ENCODE data around the gene DCHS2. TPM values are rescaled to one million over a fixed set of nuclear protein-coding genes. Genes with fewer than 3 reads are reported as not detected.

Gene DCHS2
- total RNA-seq, 4 donors from 2014 or later = 0.27 to 0.84 (median 0.38) TPM

DNA sequence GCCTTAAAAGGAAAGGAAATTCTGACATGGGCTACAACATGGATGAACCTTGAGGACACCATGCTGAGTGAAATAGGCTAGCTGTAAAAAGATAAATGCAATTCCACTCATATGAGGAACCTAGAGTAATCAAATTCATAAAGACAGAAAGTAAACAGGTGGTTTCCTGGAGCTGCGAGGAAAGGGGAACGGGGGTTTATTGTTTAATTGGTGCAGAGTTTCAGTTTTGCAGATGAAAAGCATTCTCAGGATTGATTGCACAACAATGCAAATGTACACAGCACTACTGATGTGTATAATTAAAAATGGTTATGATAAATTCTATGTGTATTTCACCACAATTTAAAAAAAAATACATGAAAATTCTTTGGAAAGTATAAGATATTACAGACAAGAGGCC lies 34.6 kb upstream of the DCHS2 start:
- 53 to 69% methylated on average over 2 of the region's 2 CpGs for WGBS, 2 donors
- H3K4me3 ChIP-seq (ENCODE audit: low read depth, poor library complexity, severe bottlenecking) = no peak overlapping the region
- TF ChIP-seq, protein P1, sequence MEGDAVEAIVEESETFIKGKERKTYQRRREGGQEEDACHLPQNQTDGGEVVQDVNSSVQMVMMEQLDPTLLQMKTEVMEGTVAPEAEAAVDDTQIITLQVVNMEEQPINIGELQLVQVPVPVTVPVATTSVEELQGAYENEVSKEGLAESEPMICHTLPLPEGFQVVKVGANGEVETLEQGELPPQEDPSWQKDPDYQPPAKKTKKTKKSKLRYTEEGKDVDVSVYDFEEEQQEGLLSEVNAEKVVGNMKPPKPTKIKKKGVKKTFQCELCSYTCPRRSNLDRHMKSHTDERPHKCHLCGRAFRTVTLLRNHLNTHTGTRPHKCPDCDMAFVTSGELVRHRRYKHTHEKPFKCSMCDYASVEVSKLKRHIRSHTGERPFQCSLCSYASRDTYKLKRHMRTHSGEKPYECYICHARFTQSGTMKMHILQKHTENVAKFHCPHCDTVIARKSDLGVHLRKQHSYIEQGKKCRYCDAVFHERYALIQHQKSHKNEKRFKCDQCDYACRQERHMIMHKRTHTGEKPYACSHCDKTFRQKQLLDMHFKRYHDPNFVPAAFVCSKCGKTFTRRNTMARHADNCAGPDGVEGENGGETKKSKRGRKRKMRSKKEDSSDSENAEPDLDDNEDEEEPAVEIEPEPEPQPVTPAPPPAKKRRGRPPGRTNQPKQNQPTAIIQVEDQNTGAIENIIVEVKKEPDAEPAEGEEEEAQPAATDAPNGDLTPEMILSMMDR (IDR thresholded peaks at IDR 0.05) = no peak
- TF ChIP-seq POLR2A (IDR thresholded peaks at IDR 0.05) = no peak
- intact Hi-C loops (cut with DNase I; ENCODE audit: low total_unique reads) = no loop called here
- DNase-seq (ENCODE audit: low spot score in 2 of 2) = no peak

DNA sequence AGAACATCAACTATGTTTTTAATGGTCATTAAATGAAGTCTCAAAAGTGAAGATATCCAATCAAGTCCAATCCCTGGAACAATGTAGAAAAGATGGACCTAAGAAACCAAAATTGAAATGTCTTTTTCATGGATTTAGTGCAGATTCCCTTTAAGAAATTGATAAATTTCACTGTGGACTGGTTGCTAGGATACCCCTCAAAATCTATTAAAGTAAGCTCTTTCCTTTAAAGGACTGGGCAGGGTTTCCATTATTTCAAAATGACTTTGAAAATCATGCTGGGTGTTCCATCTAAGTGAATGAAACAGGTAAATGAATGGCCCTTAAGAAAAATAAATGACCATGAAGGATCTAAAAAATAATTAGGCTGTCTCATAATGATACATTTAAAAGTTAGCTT lies 30.0 kb upstream of the DCHS2 start:
- no peak for DNase-seq (ENCODE audit: low spot score in 2 of 2)
- intact Hi-C loops (cut with DNase I; ENCODE audit: low total_unique reads) = no loop called here
- no peak for TF ChIP-seq POLR2A (IDR thresholded peaks at IDR 0.05)
- TF ChIP-seq, protein P1 (IDR thresholded peaks at IDR 0.05) = no peak
- no peak overlapping the region for H3K4me3 ChIP-seq (ENCODE audit: low read depth, poor library complexity, severe bottlenecking)

DNA sequence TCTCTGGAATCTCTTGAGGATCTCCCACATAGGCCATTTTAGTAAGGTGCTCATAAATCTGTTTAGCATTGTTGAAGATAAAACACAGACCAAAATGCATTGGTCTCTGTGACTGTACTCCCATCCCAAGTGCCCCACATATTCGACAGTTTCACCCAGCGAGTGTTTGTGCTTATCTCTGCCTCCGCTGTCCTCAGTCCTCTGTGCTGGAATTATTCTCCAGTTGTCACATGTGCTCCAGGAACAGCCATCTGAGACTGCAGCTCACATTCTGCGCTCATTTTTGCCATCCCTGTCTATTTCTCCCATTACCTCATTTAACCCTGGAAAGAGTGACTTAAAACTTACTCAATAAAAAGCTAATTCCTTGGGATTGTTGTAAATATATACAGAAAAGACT lies 27.6 kb upstream of the DCHS2 start:
- 87 to 88% methylated on average over 4 of the region's 4 CpGs for WGBS, 2 donors

DNA sequence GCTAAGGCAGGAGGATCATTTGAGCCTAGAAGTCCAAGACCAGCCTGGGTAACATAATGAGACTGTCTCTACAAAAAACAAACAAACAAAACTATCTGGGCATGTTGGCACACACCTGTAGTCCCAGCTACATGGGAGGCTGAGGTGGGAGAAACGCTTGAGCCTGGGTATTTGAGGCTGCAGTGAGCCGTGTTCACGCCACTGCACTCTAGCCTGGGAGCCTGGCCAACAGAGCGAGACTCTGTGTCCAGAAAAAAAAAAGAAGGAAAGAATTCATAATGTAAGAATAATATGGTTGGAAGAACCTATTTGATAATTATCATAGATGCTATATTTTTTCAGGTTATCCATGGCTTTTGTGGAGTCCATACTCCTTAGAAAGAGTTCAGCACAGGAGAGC lies 26.0 kb upstream of the DCHS2 start:
- intact Hi-C loops (cut with DNase I; ENCODE audit: low total_unique reads) = no loop called here
- WGBS, 2 donors = 72 to 85% methylated on average over 4 of the region's 4 CpGs
- DNase-seq (ENCODE audit: low spot score in 2 of 2) = no peak
- no peak overlapping the region for H3K4me3 ChIP-seq (ENCODE audit: low read depth, poor library complexity, severe bottlenecking)
- no peak for TF ChIP-seq POLR2A (IDR thresholded peaks at IDR 0.05)
- TF ChIP-seq, protein P1 (IDR thresholded peaks at IDR 0.05) = no peak

More for the DNA sequence above, 27.6 kb upstream of the DCHS2 start:
- intact Hi-C loops (cut with DNase I; ENCODE audit: low total_unique reads) = no loop called here
- no peak overlapping the region for H3K4me3 ChIP-seq (ENCODE audit: low read depth, poor library complexity, severe bottlenecking)
- DNase-seq (ENCODE audit: low spot score in 2 of 2) = no peak
- no peak for TF ChIP-seq POLR2A (IDR thresholded peaks at IDR 0.05)

DNA sequence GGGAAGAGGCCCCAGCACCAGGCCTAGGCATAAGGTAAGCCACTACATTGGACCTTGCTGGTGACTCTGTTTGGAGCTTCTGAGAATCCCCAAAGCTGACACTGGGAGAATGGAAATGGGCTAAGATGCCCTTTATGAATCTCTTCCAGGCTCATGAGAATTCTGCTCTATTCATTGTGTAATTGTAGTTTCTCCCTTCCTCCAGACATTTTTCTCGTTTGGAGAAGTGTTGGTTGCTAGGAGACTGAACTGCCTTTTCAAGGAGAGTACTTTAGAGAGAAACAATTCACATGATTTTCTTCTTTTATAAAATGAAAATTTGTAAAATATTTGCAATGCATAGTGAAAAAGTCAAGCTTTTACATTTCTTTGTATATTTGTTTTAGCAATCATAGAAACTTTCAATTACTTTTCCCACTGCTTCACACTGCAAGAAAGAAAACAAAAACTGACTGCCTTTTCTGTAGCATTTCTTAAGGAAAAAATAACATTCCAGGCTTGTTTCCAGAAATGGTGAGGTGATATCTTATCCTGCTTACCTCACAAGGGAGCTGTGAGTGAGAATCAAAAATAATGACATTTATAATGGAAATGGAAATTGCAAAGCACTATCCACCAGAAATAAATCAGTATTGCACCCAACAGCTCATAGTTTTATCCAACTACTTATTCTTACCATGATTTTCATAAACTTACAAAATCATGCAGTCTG lies 24.9 kb upstream of the DCHS2 start:
- intact Hi-C loops (cut with DNase I; ENCODE audit: low total_unique reads) = no loop called here
- DNase-seq (ENCODE audit: low spot score in 2 of 2) = no peak
- TF ChIP-seq, protein P1 (IDR thresholded peaks at IDR 0.05) = no peak
- no peak for TF ChIP-seq POLR2A (IDR thresholded peaks at IDR 0.05)
- no peak overlapping the region for H3K4me3 ChIP-seq (ENCODE audit: low read depth, poor library complexity, severe bottlenecking)
- WGBS, 2 donors = 12 to 14% methylated on average over 1 of the region's 1 CpG

DNA sequence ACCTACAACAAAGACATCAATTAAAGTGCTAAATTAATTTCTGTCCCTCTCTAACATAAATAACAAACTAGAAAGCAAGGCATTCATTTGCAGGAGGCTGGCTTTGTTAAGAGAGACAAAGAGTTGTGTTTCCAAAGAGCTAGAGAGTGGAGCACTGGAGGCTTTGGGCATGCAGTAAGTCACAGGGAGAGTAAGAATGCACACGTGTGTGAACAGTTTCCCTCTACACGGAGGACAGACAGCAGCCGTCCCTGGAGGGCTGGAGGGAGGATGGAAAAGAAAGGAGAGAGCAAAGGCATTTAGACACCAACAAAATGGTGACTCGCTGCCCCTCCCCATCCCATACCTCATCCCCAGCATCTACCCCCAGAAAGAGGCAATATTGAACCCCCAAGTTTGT lies 20.4 kb upstream of the DCHS2 start:
- intact Hi-C loops (cut with DNase I; ENCODE audit: low total_unique reads) = no loop called here
- H3K4me3 ChIP-seq (ENCODE audit: low read depth, poor library complexity, severe bottlenecking) = no peak overlapping the region
- no peak for DNase-seq (ENCODE audit: low spot score in 2 of 2)
- 52 to 69% methylated on average over 4 of the region's 4 CpGs for WGBS, 2 donors
- TF ChIP-seq, protein P1 (IDR thresholded peaks at IDR 0.05) = no peak
- TF ChIP-seq POLR2A (IDR thresholded peaks at IDR 0.05) = no peak
